Measurements from ENCODE around the gene SAT1. TPM values are rescaled to one million over a fixed set of nuclear protein-coding genes. Genes with fewer than 3 reads are reported as not detected.
A peak's percentile ranks its signal among the peaks of the same experiment; 100 is the strongest.

Gene SAT1
- total and polyA plus RNA-seq, 2 donors (not counting 1 experiment from before 2014, with no cell fraction given), result 118 to 148 TPM

DNA sequence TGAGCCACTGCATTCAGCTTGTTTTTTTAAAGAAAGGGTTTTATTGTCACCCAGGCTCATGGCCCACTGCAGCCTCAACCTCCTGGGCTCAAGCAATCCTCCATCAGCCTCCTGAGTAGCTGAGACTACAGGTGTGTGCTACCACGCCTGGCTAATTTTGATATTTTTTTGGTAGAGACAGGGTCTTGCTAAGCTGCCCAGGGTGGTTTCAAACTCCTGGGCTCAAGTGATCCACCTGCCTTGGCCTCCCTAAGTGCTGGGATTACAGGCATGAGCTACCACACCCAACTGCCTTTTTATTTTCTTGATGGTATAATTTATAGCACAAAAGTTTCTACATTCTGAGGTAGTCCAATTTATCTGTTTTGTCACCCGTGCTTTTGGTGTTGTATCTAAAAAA lies 38.9 kb downstream of the SAT1 start:
- no peak for DNase-seq (ENCODE audit: low read depth in 2 of 2)
- H3K27ac ChIP-seq (ENCODE audit: insufficient read depth, low read length), result no peak overlapping the region
- H3K79me2 ChIP-seq (ENCODE audit: control insufficient read depth, insufficient read depth, low read length), result no peaks in the 10 kb centered on the region
- TF ChIP-seq EZH2 (IDR thresholded peaks at IDR 0.05; ENCODE audit: low read length, missing control alignments), result no peak
- TF ChIP-seq, protein P1, sequence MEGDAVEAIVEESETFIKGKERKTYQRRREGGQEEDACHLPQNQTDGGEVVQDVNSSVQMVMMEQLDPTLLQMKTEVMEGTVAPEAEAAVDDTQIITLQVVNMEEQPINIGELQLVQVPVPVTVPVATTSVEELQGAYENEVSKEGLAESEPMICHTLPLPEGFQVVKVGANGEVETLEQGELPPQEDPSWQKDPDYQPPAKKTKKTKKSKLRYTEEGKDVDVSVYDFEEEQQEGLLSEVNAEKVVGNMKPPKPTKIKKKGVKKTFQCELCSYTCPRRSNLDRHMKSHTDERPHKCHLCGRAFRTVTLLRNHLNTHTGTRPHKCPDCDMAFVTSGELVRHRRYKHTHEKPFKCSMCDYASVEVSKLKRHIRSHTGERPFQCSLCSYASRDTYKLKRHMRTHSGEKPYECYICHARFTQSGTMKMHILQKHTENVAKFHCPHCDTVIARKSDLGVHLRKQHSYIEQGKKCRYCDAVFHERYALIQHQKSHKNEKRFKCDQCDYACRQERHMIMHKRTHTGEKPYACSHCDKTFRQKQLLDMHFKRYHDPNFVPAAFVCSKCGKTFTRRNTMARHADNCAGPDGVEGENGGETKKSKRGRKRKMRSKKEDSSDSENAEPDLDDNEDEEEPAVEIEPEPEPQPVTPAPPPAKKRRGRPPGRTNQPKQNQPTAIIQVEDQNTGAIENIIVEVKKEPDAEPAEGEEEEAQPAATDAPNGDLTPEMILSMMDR (conservative IDR thresholded peaks at IDR 0.05 in 1 of 2, IDR thresholded peaks at IDR 0.05 in 1 of 2; ENCODE audit: low read depth in 1 of 2, low read length in 2 of 2), result no peak
- no peak overlapping the region for H3K4me2 ChIP-seq (ENCODE audit: extremely low read depth, insufficient read depth, low read length)
- no peaks in the 10 kb centered on the region for H3K36me3 ChIP-seq (ENCODE audit: control insufficient read depth, insufficient read depth, low read length)
- H3K9ac ChIP-seq (ENCODE audit: insufficient read depth, low read length), result no peak overlapping the region
- no peaks in the 10 kb centered on the region for H3K9me3 ChIP-seq (ENCODE audit: control insufficient read depth, insufficient read depth, low read depth, low read length)
- no peaks in the 10 kb centered on the region for H4K20me1 ChIP-seq (ENCODE audit: control insufficient read depth, extremely low read depth, insufficient read depth, low read length)
- H3K27me3 ChIP-seq (ENCODE audit: control insufficient read depth, insufficient read depth, low read length), result no peaks in the 10 kb centered on the region
- H2AFZ ChIP-seq (ENCODE audit: low read length), result no peak overlapping the region
- H3K4me1 ChIP-seq (ENCODE audit: control insufficient read depth, extremely low read depth, insufficient read depth, low read length), result no peaks in the 10 kb centered on the region
- H3K4me3 ChIP-seq (replicated peaks in 1 of 4; ENCODE audit: control extremely low read depth in 1 of 4, insufficient read depth in 1 of 4, low read depth in 3 of 4, low read length in 4 of 4), result no peak overlapping the region

DNA sequence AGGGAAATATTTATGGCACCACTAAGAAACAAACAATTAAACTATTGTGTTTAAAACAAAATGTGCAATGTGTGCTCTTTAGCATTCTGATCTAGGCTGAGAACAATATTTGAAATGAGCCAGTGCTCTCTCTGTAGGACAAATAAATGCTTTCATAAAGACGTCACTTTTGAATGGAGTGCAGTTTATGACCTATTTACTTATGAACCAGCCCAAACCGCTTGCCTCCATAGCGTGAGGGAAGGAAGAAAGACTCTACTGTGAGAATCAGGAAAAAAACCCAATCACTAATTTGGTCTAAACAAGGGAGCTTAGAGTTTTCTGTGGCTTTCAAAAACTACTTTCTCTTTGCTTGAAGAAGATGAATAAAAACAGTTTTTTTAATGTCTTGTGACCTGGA lies 39.4 kb downstream of the SAT1 start:
- no peak overlapping the region for H2AFZ ChIP-seq (ENCODE audit: low read length)
- H3K27ac ChIP-seq (ENCODE audit: insufficient read depth, low read length), result no peak overlapping the region
- no peaks in the 10 kb centered on the region for H3K9me3 ChIP-seq (ENCODE audit: control insufficient read depth, insufficient read depth, low read depth, low read length)
- peak; percentile 45 to 51 for DNase-seq (ENCODE audit: low read depth in 2 of 2)
- TF ChIP-seq, protein P1 (conservative IDR thresholded peaks at IDR 0.05 in 1 of 2, IDR thresholded peaks at IDR 0.05 in 1 of 2; ENCODE audit: low read depth in 1 of 2, low read length in 2 of 2), result no peak
- TF ChIP-seq EZH2 (IDR thresholded peaks at IDR 0.05; ENCODE audit: low read length, missing control alignments), result no peak
- H3K4me2 ChIP-seq (ENCODE audit: extremely low read depth, insufficient read depth, low read length), result no peak overlapping the region
- H3K27me3 ChIP-seq (ENCODE audit: control insufficient read depth, insufficient read depth, low read length), result no peaks in the 10 kb centered on the region
- no peak overlapping the region for H3K9ac ChIP-seq (ENCODE audit: insufficient read depth, low read length)
- no peak overlapping the region for H3K4me3 ChIP-seq (replicated peaks in 1 of 4; ENCODE audit: control extremely low read depth in 1 of 4, insufficient read depth in 1 of 4, low read depth in 3 of 4, low read length in 4 of 4)
- no peaks in the 10 kb centered on the region for H4K20me1 ChIP-seq (ENCODE audit: control insufficient read depth, extremely low read depth, insufficient read depth, low read length)
- no peaks in the 10 kb centered on the region for H3K36me3 ChIP-seq (ENCODE audit: control insufficient read depth, insufficient read depth, low read length)
- no peaks in the 10 kb centered on the region for H3K4me1 ChIP-seq (ENCODE audit: control insufficient read depth, extremely low read depth, insufficient read depth, low read length)
- H3K79me2 ChIP-seq (ENCODE audit: control insufficient read depth, insufficient read depth, low read length), result no peaks in the 10 kb centered on the region

DNA sequence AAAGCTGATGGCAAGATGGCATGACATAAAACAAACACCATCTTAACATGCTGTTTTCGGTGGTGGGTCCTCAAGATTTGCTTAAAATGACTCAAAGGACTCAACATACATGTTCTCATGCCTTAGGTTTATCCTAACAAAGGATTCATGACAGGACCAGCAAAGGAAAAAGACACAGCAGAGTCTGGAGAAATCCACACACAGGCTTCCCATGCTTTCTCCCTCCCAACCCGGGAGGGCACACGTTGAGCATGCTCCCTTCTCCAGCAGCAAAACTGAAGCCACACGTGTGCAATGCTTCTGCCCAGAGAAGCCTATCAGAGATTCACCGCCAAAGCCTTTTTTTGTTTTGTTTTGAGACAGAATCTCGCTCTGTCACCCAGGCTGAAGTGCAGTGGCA lies 39.9 kb downstream of the SAT1 start:
- no peaks in the 10 kb centered on the region for H3K36me3 ChIP-seq (ENCODE audit: control insufficient read depth, insufficient read depth, low read length)
- H3K79me2 ChIP-seq (ENCODE audit: control insufficient read depth, insufficient read depth, low read length), result no peaks in the 10 kb centered on the region
- H3K27me3 ChIP-seq (ENCODE audit: control insufficient read depth, insufficient read depth, low read length), result no peaks in the 10 kb centered on the region
- no peak overlapping the region for H3K4me2 ChIP-seq (ENCODE audit: extremely low read depth, insufficient read depth, low read length)
- TF ChIP-seq, protein P1 (conservative IDR thresholded peaks at IDR 0.05 in 1 of 2, IDR thresholded peaks at IDR 0.05 in 1 of 2; ENCODE audit: low read depth in 1 of 2, low read length in 2 of 2), result no peak
- no peak for TF ChIP-seq EZH2 (IDR thresholded peaks at IDR 0.05; ENCODE audit: low read length, missing control alignments)
- no peaks in the 10 kb centered on the region for H3K4me1 ChIP-seq (ENCODE audit: control insufficient read depth, extremely low read depth, insufficient read depth, low read length)
- no peak for DNase-seq (ENCODE audit: low read depth in 2 of 2)
- no peak overlapping the region for H3K4me3 ChIP-seq (replicated peaks in 1 of 4; ENCODE audit: control extremely low read depth in 1 of 4, insufficient read depth in 1 of 4, low read depth in 3 of 4, low read length in 4 of 4)
- no peaks in the 10 kb centered on the region for H3K9me3 ChIP-seq (ENCODE audit: control insufficient read depth, insufficient read depth, low read depth, low read length)
- H3K27ac ChIP-seq (ENCODE audit: insufficient read depth, low read length), result no peak overlapping the region
- no peak overlapping the region for H3K9ac ChIP-seq (ENCODE audit: insufficient read depth, low read length)
- H2AFZ ChIP-seq (ENCODE audit: low read length), result no peak overlapping the region
- no peaks in the 10 kb centered on the region for H4K20me1 ChIP-seq (ENCODE audit: control insufficient read depth, extremely low read depth, insufficient read depth, low read length)

Data from fibroblast of lung (primary cell).